Kidney (tissue), 14 donors: ENCODE results near the gene RBM26. TPM values are rescaled to one million over a fixed set of nuclear protein-coding genes. Genes with fewer than 3 reads are reported as not detected.

Experiments
- DNase-seq, 5 donors: peaks; one replicate each; pipeline ENCODE4 v3.0.0-alpha.2; 2013 to 2020
- FAIRE-seq: peaks from 2 replicates; lab custom pipeline; 2012; peaks lifted over from hg19 to GRCh38; lab: Jason Lieb, UNC
- H3K27ac ChIP-seq, 2 donors: one replicate each; pipeline ENCODE4 v1.7.0; 2013; ENCODE audit warnings: low read depth in 2 of 2, low read length in 2 of 2, inconsistent platforms in 1 of 2
- H3K27me3 ChIP-seq: one replicate; pipeline ENCODE4 v1.7.1; 2013; ENCODE audit warnings: low read length, inconsistent platforms; ENCODE audit not compliant: control insufficient read depth, insufficient read depth
- H3K36me3 ChIP-seq, 3 donors: one replicate each; pipeline versions ENCODE4 v1.7.0 to v1.7.1; 2013; ENCODE audit warnings: low read length in 3 of 3, control low read depth in 1 of 3, inconsistent platforms in 1 of 3; ENCODE audit not compliant: insufficient read depth in 3 of 3, control insufficient read depth in 2 of 3
- H3K4me1 ChIP-seq, 3 donors: one replicate each; pipeline versions ENCODE4 v1.7.0 to v1.7.1; 2013; ENCODE audit warnings: low read length in 3 of 3, inconsistent platforms in 1 of 3, low read depth in 1 of 3; ENCODE audit not compliant: control insufficient read depth in 2 of 3, insufficient read depth in 2 of 3
- H3K4me3 ChIP-seq, 3 donors: one replicate each; pipeline versions ENCODE4 v1.7.0 to v1.8.1; 2013; ENCODE audit warnings: low read length in 3 of 3, control low read depth in 1 of 3, inconsistent platforms in 1 of 3
- H3K9ac ChIP-seq, 3 donors: one replicate each; pipeline versions ENCODE4 v1.7.0 to v1.7.1; 2013; ENCODE audit warnings: low read length in 3 of 3, control low read depth in 1 of 3, inconsistent platforms in 1 of 3
- H3K9me3 ChIP-seq, 3 donors: one replicate each; pipeline versions ENCODE4 v1.7.0 to v1.7.1; 2013; ENCODE audit warnings: low read length in 3 of 3, control low read depth in 1 of 3, inconsistent platforms in 1 of 3; ENCODE audit not compliant: control insufficient read depth in 2 of 3, insufficient read depth in 1 of 3
- CTCF ChIP-seq: IDR thresholded peaks from 3 replicates; pipeline ENCODE4 v1.5.1; 2012; ENCODE audit warnings: mild to moderate bottlenecking, moderate library complexity, borderline replicate concordance; ENCODE audit not compliant: insufficient read depth; ENCODE audit errors: extremely low read depth
- intact Hi-C: fragments of 100-400 bp; cut with DNase I; formaldehyde crosslinking; loops from one replicate; pipeline ENCODE4 v1.11.1; 2022
- polyA plus RNA-seq: library from polyadenylated mRNA; stranded (reverse); fragments of 350-450 nt; fragmentation: Illumina TruSeq; extraction: RNeasy Lipid Tissue Mini Kit (QIAGEN cat#74804); gene quantifications from one replicate; pipeline ENCODE4 v1.2.3, GENCODE V29; 2014; ENCODE audit warnings: low read depth, low replicate concordance; ENCODE audit not compliant: insufficient read depth
- total RNA-seq: library from RNA; stranded (reverse); fragmentation: NEBNext Ultra II Directional; extraction: Animal tissue kit (Norgen Biotek cat#: 25700); gene quantifications from one replicate; pipeline ENCODE4 v1.2.1, GENCODE V29; 2021
- donor health status: control.
- donor health status: control.
- donor health status: control.
- donor health status: control.
- donor health status: control.
- donor health status: DM: yes; HTN: yes; CAD: no.
- donor health status: Normal renal cell carcinoma (clear cell type).

Gene RBM26
- total and polyA plus RNA-seq, 2 donors from 2014 or later = 14.5 to 39.2 TPM

- intact Hi-C loops = no loop called here
- Histone ChIP-seq H3K4me1 (no peaks in the 10 kb centered on the region), H3K36me3 (no peaks in the 10 kb centered on the region), H3K9me3 (no peaks in the 10 kb centered on the region), H3K9ac (no peak overlapping the region), H3K4me3 (no peak overlapping the region), H3K27ac (no peak overlapping the region), H3K27me3 (no peaks in the 10 kb centered on the region)
- DNase-seq = no peak
- FAIRE-seq = no peak
- TF ChIP-seq CTCF = no peak
Measured at GRCh38 chr13:79271616-79272015, 134.4 kb downstream of the RBM26 start.

- no peak for FAIRE-seq
- TF ChIP-seq CTCF = no peak
- H3K4me1 ChIP-seq = no peaks in the 10 kb centered on the region
- no peak overlapping the region for H3K9ac ChIP-seq
- intact Hi-C loops = no loop called here
- no peaks in the 10 kb centered on the region for H3K27me3 ChIP-seq
- no peak overlapping the region for H3K27ac ChIP-seq
- no peaks in the 10 kb centered on the region for H3K9me3 ChIP-seq
- H3K36me3 ChIP-seq = no peaks in the 10 kb centered on the region
- no peak for DNase-seq
- no peak overlapping the region for H3K4me3 ChIP-seq
Measured at GRCh38 chr13:79270859-79271258, 135.2 kb downstream of the RBM26 start.

Other genes with a start within 250 kb of the RBM26 start
- 52.2 TPM for gene NDFIP2, start 74.9 kb upstream of the RBM26 start, total RNA-seq
- gene NDFIP2, start 74.9 kb upstream of the RBM26 start, polyA plus RNA-seq = 28.7 TPM